ENCODE results near the gene KIF1B. TPM values are rescaled to one million over a fixed set of nuclear protein-coding genes. Genes with fewer than 3 reads are reported as not detected.

KIF1B gene
- total RNA-seq, 1 donor from 2014 or later = 66.8 TPM

DNA sequence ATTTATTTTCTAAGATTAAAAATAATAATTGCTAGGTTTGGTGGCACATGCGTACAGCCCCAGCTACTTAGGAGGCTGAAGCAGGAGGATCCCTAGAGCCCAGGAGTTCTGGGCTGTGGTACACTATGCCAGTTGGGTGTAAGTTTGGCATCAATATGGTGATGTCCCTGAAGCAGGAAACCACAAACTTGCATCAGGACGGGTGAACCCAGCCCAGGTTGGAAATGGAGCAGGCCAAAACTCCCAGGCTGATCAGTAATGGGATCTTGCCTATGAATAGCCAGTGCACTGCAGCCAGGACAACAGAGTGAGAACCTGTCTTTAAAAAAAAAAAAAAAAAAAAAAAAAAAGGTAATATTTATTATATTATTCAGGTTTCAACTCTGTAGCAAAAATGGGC, 96.1 kb downstream of the KIF1B start:
- no peak for DNase-seq
- ATAC-seq (ENCODE audit: poor library complexity) = no peak
- intact Hi-C loops (cut with DNase I) = no loop called here

DNA sequence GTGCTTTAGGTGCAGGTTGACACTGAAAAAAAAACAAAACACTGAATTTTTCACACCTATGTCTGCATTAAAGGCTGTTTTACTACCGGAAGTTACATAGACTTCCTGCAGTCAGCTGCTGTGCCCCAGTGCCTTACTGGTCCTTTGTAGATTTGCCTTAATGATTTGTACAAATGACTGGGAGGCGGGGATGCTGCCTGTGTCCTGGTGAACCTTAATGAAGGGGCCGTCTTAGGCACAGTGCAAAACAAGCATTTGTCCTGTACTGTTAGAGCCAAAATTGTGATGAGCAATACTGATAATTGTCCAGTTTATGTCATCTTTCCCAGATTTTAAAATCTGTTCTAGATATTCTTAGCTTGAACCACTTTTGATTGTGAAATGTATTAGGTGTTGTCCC, 97.6 kb downstream of the KIF1B start:
- DNase-seq = no peak
- intact Hi-C loops (cut with DNase I) = no loop called here
- no peak for ATAC-seq (ENCODE audit: poor library complexity)

DNA sequence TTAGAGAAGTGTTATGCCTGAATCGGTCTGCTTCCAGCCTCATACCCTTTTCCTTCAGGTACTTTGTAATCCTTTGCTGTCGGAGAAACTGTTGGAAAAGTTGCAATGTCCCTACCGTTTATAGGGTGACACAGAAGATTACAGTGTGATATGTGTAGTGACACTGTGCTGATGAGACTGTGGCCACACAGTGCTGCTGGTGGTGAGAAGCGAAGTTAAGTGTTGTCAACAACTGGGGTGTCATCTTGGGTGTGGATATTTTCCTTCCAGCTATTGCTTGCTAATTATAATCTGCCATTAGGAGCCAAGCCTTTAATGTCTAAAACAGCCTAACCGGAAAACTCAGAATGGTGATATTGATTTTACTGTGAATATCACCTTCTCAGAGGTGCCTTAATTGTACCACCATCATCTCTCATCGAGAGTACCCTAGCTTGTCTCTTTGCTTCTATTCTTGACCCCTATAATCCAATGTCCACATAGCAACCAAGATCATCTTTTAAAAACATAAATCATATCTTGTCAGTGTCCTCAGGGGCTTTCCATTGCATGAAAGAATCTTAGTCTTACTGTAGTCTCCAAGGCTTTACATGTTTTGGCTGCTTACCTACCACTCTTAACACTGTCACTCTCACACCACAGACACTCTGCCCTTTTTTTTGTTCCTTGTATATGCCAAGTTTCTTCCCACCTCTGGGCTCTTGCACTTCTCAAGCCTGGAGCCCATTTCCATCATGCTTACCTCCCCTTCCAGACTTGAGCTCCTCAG, 99.1 kb downstream of the KIF1B start:
- peak; percentile 33 for ATAC-seq (ENCODE audit: poor library complexity)
- DNase-seq = no peak
- intact Hi-C loops (cut with DNase I) = no loop called here

DNA sequence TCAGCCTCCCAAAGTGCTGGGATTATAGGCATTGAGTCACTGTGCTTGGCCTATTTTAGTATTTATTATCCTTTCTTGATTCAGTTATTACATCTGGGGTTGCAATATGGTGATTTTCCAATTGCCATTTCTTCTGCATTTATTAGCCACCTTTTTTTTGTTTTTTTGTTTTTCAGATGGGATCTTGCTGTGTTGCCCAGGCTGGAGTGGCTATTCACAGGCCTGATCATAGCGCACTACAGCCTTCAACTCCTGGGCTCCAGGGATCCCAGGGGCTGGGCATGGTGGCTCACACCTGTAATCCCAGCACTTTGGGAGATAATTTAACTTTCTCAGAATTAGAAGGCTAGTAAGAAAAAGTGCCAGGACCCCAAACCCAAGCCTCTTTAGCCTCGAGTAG, 106.4 kb downstream of the KIF1B start:
- ATAC-seq (ENCODE audit: poor library complexity) = no peak
- no peak for DNase-seq
- intact Hi-C loops (cut with DNase I) = no loop called here

DNA sequence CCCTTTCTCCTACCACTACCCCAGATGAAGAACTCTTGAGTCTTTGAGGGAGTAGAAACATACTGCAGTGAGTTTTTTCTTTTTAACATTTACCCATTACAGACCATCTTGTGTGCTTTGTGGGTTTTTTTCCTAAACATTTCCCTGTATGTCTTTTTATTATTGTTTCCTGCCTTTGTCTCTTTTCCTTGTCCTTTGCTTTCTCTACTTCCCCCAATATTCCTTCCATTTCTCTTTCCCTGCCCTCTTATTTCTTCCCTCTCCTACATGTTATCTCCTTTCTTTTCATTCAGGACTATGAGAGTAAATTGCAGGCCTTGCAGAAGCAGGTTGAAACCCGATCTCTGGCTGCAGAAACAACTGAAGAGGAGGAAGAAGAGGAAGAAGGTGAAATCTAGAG, 109.4 kb downstream of the KIF1B start:
- intact Hi-C loops (cut with DNase I) = no loop called here
- DNase-seq (no peak), ATAC-seq (ENCODE audit: poor library complexity) (no peak)

DNA sequence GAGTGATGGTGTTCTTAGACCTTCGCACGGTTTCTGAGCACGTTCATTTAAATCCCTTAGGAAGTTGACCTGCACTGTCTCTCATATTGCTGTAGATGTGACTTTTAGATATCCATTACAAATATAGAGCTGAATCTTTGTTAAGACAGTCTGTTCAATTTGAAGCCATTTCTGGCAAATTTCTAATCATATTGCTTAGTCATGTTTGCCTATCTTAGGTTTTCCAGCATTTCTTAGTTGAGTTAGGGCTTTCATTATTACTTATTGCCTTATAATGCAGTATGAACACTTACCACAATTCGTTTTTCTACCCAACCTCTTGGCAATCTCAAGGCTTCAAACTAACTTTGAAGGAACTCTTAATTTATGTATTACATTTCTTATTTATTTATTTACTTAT, 110.0 kb downstream of the KIF1B start:
- intact Hi-C loops (cut with DNase I) = no loop called here
- ATAC-seq (ENCODE audit: poor library complexity) (no peak), DNase-seq (no peak)

DNA sequence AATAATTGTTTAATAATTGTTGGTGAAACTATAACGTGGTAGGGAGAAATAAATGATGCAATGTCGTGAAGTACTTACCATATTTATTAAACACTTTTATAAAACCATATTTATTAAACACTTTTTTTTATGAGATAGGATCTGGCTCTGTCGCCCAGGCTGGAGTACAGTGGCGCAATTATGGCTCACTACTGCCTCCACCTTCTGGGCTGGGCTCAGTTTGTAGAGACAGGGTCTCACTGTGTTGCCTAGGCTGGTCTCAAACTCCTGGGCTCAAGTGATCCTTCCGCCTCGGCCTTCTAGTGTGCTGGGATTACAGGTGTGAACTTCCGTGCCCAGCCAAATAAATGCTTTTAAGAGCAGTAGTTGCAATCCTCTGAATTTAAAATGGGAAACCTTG, 112.5 kb downstream of the KIF1B start:
- ATAC-seq (ENCODE audit: poor library complexity) = no peak
- intact Hi-C loops (cut with DNase I) = no loop called here

DNA sequence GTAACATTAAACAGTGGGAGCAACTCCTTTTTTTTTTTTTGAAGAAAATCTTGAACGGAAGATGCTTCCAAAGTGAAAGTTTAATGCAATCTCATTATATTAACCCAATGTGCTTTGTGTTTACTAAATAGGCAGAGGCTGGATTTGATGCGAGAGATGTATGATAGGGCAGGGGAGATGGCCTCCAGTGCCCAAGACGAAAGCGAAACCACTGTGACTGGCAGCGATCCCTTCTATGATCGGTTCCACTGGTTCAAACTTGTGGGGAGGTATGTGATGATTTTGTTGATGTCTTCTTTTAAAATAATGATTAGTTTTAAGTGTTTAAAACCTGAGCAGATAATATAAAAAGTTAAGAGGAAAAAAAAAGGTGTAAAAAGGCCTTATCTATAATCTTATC, 114.3 kb downstream of the KIF1B start:
- DNase-seq (no peak), ATAC-seq (ENCODE audit: poor library complexity) (no peak)
- intact Hi-C loops (cut with DNase I) = no loop called here

More for the DNA sequence above, 112.5 kb downstream of the KIF1B start:
- DNase-seq = no peak

DNA sequence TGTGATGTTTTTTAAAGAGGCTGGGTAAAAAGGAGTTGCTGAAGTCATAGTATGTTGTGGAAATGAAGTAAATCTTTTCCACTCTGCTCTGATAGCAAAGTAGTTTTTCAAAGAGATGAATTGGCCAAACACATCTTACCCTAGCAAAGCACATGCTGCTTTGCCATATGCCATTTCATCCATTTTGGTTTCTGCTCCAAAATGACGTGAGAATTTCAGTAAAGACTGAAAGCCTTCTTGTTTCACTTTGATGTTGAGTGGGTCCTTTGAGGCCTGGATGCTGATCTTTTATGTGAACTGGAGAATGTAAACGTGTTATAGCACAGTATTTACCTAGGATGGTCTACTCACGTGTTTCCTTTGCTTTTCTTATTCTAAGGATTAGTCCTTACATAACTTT, 115.2 kb downstream of the KIF1B start:
- intact Hi-C loops (cut with DNase I) = no loop called here
- DNase-seq = no peak
- ATAC-seq (ENCODE audit: poor library complexity) = no peak

DNA sequence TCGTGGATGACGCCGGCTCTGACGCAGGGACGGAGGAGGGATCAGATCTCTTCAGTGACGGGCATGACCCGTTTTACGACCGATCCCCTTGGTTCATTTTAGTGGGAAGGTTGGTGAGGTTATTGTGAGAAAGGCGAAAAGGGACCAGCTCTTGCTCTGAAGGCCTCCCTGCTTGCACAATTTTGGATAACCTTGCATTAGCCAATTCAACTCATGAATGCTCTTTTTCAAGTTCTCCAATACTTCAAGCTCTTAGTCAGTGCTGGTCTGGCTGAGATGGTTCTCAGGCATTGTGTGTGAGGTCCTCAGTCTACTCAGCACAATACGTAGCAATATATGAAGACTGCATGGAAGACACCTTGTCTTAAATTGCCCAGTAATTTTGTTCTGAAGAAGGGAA, 115.9 kb downstream of the KIF1B start:
- intact Hi-C loops (cut with DNase I) = no loop called here
- no peak for ATAC-seq (ENCODE audit: poor library complexity)
- no peak for DNase-seq

DNA sequence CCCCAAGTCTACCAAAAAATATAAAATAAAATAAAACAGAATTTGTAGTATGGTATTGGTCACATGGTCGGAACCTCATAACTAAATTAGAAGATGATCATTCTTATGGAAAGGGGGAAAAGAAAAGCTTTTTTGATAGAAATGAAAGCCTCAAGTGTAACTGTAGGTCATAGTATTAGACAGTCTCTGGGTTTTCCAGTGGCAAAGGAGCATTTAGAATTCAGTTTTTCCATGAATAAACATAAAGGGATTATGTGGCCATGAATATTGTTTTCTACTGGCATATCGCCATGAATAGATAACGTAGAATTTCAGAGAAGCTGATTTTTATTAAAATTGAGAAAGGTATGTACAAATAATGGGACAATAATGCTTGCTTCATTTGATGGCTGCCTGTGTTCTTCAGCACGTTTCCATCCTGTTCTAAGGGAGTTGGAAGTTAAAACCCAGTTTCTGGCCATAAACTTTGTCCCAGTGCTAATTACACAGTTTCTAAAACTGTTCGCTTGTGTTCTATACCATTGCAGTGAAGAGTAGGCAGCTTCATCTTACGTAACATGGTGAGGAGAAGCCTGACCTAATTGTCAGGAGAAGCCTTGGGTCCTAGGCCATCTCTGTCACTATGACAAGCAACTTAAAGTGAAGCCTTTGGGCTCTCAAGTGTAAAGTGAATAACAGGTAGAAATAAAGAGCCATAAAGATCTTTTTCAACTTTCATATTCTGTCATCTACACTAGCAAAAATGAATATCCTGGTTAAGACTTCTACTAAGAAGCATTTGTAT, 118.0 kb downstream of the KIF1B start:
- ATAC-seq (ENCODE audit: poor library complexity) = no peak
- DNase-seq = no peak
- intact Hi-C loops (cut with DNase I) = no loop called here

DNA sequence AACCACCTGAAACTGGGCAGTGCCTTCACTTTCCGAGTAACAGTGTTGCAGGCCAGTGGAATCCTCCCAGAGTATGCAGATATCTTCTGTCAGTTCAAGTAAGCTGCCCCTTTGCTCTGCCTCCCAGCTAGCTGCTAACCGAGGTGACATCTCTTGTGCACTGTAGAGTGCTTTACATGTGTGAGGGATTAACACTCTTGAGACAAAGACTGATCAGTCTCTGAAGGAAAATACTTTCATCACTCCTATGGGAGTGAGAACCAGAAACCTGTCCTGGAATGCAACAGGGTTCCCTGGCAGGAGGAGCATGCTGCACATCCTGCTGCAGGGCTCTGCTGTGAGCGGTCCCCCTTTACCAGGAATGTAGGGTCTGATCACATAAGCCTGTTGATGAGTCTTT, 127.1 kb downstream of the KIF1B start:
- ATAC-seq (ENCODE audit: poor library complexity) (no peak), DNase-seq (no peak)
- intact Hi-C loops (cut with DNase I) = no loop called here

DNA sequence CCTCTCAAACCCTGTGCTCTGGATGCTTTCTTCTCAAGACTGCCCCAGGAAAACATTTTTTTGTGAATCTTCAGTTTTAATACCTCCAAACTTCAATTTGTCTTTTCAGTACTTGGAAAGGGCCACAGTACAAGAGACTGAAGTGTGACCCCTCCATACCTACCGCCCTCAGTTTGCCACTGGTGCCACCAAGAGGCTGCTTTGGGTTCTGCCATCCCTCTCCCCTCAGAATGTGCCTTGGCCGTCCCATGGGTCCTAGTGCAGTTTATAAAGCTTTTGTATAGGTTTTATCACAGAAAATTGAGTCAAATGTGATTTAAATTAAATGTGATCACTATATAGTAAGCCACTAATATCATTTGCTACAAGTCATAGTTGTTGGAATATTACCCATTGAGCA, 127.7 kb downstream of the KIF1B start:
- intact Hi-C loops (cut with DNase I) = no loop called here
- ATAC-seq (ENCODE audit: poor library complexity) = peak; percentile 89
- DNase-seq = peak; percentile 50

DNA sequence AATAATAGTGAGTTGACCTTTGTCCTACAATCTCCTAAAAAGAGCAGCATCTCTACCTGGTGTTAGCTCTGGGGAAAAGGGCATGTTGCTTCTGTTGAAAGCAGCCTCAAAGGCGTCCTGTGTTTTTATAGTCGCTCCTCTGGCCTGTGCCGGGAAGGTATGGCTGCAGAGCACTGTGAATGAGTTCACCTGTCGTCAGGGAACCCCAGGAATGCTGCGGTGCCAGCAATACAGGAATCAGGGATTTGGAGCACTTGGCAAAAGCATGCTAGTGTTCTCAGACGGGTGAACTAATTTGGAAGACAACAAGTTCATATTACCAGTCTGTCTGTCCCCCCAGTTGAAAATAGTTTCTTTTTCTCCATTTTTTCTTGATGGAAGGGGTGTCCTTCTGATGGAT, 128.2 kb downstream of the KIF1B start:
- intact Hi-C loops (cut with DNase I) = loop anchor here (1.0 kb wide), 1 partner anchor 128 kb away; the partner anchor contains the start of gene KIF1B
- no peak for DNase-seq
- ATAC-seq (ENCODE audit: poor library complexity) = peak; percentile 35

DNA sequence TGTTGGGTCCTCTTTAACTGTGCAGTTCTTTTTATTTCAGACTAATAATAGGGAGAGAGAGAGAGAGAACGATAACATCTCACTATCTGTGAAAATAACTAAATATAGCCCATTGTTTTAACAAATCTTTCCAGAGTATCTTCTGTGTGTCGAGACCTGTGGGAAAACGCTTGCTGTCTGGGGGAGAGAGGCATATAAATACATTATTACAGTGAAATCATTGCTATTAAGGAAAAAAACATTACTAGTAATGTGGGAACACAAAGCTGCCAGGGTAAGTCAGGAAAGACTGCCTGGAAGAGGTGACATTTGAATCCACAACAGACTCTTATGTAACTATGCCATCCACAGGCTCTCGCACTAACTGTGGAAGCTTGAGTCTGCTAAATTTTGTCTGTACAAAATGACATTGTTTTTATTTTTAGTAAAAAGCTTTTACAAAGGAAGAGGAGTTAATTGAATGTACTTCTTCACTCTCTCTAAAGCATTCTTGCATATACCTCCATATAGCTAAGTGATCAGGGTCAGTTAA, 128.7 kb downstream of the KIF1B start:
- intact Hi-C loops (cut with DNase I) = loop anchor here (1.0 kb wide), 1 partner anchor 129 kb away; the partner anchor contains the start of gene KIF1B
- ATAC-seq (ENCODE audit: poor library complexity) (peak; percentile 43), DNase-seq (no peak)

DNA sequence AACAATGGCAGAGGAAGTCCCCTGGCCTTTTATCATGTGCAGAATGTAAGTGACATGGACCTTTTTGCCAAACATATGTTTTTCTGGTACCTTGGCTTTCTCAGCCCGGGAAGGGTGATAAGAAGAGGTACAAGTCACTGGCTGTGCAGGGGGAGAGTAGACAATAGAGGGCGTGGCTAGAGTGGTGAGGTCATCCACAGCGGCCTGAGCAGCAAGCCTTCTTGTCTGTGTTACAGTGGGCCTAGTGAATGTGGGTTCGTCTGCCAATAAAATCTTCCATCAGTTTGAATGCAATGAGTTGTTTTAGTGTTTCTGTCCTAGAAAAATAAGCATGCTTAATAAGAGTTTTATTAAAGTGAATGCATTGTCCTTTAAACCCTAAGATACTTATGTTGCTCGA, 129.4 kb downstream of the KIF1B start:
- intact Hi-C loops (cut with DNase I) = loop anchor here (1.0 kb wide), 1 partner anchor 130 kb away; the partner anchor contains the start of gene KIF1B
- peak; percentile 93 for ATAC-seq (ENCODE audit: poor library complexity)
- peak; percentile 58 for DNase-seq

DNA sequence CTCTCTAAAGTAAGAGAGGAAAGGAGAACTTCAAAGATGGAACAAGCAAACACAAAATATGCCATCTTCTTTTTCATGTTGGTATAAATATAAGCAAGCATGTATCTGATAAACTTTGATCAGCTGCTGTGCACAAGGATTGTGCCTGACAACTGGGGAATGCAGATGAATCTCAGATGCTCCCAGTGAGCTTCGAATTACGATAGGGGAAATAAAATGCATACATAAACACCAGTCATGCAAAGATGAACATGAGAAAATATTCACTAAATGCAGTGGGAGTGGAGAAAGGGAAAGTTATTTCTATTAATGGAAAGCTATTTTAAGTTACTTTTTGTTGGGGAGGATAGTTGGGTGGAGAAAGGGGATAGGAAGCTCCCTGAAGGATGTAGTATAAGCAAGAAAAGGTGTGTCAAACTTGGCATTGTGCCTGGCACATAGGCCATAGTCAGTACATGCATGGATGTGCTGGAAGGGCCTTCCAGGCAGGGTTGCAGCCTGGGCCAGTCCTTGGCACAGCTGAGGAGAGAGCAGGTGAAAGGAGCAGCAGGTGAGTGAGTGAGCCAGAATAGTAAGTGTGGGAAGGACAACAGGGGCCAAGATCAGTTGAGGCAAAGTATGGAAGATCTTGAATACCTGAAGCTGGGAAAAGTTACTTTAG, 130.7 kb downstream of the KIF1B start:
- DNase-seq = no peak
- intact Hi-C loops (cut with DNase I) = no loop called here
- ATAC-seq (ENCODE audit: poor library complexity) = no peak

DNA sequence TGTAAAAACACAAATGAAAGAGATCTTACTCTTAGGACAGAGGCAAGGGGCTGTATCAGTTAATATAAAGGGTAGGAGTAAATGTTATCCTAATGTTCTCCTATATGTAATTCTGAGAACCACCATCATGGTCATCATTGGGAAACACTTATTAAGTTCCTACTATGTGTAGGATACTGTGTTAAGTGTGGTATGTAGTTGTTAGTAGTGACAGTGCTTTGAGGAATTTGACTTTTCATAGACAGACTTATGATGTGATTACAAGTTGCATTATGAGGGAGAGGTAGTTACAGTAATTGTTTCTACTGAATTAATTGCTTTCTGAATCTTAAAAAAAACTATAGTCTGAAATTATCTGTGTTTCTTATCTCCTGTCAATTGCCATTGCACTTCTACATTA, 136.7 kb downstream of the KIF1B start:
- ATAC-seq (ENCODE audit: poor library complexity) (no peak), DNase-seq (no peak)
- intact Hi-C loops (cut with DNase I) = no loop called here

DNA sequence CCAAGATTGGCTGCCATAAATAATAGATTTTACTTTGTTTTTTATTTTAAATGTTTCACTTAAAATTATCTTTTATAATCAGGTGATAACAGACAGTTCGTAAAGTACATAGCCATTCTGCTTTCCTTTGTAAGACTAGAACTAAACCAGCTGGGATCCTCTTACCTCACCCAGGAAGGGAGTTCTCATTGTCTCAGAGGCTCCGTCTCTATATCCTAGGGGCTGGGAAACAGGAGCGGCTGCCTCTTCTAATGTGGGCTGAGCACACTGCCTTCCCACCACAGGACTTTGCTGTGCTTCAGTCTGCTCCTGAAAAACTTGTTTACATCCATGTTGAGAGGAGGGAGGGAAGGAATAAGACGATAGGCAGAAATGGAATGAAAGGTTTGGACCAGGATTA, 142.9 kb downstream of the KIF1B start:
- ATAC-seq (ENCODE audit: poor library complexity) (no peak), DNase-seq (no peak)
- intact Hi-C loops (cut with DNase I) = no loop called here
